Psoas muscle (tissue), 8 donors: ENCODE results near the gene NMNAT1. TPM values are rescaled to one million over a fixed set of nuclear protein-coding genes. Genes with fewer than 3 reads are reported as not detected.
"Not testable (repeated sequence)": the region's sequence is repeated elsewhere in the genome, so short reads cannot be mapped to it uniquely, and the experiment has no call there.

Source experiments
- ATAC-seq, 4 donors: fragments of 200-7000 bp; cut with Tn5 transposase; one replicate each; pipeline ENCODE4 v1.9.1; 2020; ENCODE audit warnings: moderate library complexity in 3 of 4, mild to moderate bottlenecking in 2 of 4
- DNase-seq, 2 donors: peaks; one replicate each; pipeline ENCODE4 v3.0.0-alpha.2; 2020
- H3K27ac ChIP-seq: fragments of 200-600 bp; one replicate; pipeline ENCODE4 v1.8.0; 2022
- H3K27me3 ChIP-seq, 3 donors: fragments of 200-600 bp in 1 of 3; one replicate each; pipeline versions ENCODE4 v1.6.1 to v1.8.0; 2013 to 2022; ENCODE audit warnings: low read length in 2 of 3, mild to moderate bottlenecking in 2 of 3, moderate library complexity in 1 of 3; ENCODE audit not compliant: insufficient read depth in 3 of 3
- H3K36me3 ChIP-seq, 2 donors: fragments of 200-600 bp in 1 of 2; one replicate each; pipeline versions ENCODE4 v1.6.1 to v1.8.0; 2013 to 2022; ENCODE audit warnings: low read depth in 1 of 2, mild to moderate bottlenecking in 1 of 2, moderate library complexity in 1 of 2; ENCODE audit not compliant: insufficient read depth in 1 of 2
- H3K4me1 ChIP-seq: fragments of 200-600 bp; one replicate; pipeline ENCODE4 v1.8.0; 2022
- H3K4me3 ChIP-seq: fragments of 200-600 bp; one replicate; pipeline ENCODE4 v1.8.0; 2022; ENCODE audit warnings: mild to moderate bottlenecking
- H3K9me3 ChIP-seq: fragments of 200-600 bp; one replicate; pipeline ENCODE4 v1.8.0; 2022
- WGBS, 3 donors: extraction: QIAGEN DNeasy Blood & Tissue Kit; methylation state at CpG; one replicate each; pipeline versions ENCODE4 v1.1.6 to v1.1.7; 2013; 5-methylcytosine and 5-hydroxymethylcytosine counted together
- intact Hi-C, 2 donors: fragments of 100-400 bp; cut with DNase I; formaldehyde crosslinking; loops; one replicate each; pipeline versions ENCODE4 v1.11.0 to v1.14.2; 2022
- polyA plus RNA-seq, 3 donors: library from polyadenylated mRNA; stranded (reverse); fragments of 200-250 nt; gene quantifications; one replicate each; pipeline ENCODE4 v1.2.3, GENCODE V29; 2013
- total RNA-seq, 4 donors: library from RNA; stranded (reverse); fragmentation: NEBNext Ultra II Directional in 2 of 4; extraction: Animal tissue kit (Norgen Biotek cat#: 25700) in 2 of 4; gene quantifications; one replicate each; pipeline versions ENCODE4 v1.2.1 to v1.2.4, GENCODE V29; 2021 to 2023
- TF ChIP-seq, protein P1 (sequence below): fragments of 200-600 bp; IDR thresholded peaks from one replicate; pipeline ENCODE4 v1.8.0; 2022; ENCODE audit warnings: antibody characterized with exemption
- donor health status: healthy with polysubstance abuse.
- donor health status: DM: no; HTN: no; CAD: no; lungs with moderate emphysema.
- donor health status: Bipolar disorder and iron deficiency.
- donor health status: healthy.
- donor health status: DM: yes; HTN: yes; CAD: no.
- donor health status: DM: no; HTN: no; CAD: no.
- donor health status: DM: no; HTN: no; CAD: no.
- donor health status: DM: yes; HTN: yes; CAD: no.

NMNAT1 gene
- total and polyA plus RNA-seq, 7 donors, result 6.9 to 18.2 (median 13.0) TPM

DNA sequence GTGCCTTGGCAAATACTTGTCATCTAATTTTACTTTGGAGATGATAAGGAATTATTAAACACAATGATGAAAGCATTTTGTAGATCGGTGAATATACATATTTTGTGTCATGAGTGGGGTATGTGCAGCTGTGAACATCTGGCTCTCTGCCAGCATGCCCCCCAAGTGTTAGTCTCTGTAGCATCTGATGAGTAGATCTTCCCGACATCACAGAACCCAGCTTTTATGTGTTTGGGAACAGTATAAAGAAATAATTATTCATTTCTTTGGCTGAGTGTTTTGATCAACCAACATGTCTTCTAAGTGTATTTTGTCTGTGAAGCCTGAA lies 28.7 kb upstream of the NMNAT1 start:
- intact Hi-C loops, result loop anchor here in 1 of 2 donors (5.0 kb wide), 1 partner anchor 37 kb away; no protein-coding TSS in a partner anchor
- H3K4me3 ChIP-seq, result no peak overlapping the region
- peaks cover 5% of the 10 kb centered on the region for H3K4me1 ChIP-seq
- H3K27ac ChIP-seq, result no peak overlapping the region
- no peaks in the 10 kb centered on the region for H3K36me3 ChIP-seq
- H3K27me3 ChIP-seq, result no peaks in the 10 kb centered on the region
- TF ChIP-seq, protein P1, sequence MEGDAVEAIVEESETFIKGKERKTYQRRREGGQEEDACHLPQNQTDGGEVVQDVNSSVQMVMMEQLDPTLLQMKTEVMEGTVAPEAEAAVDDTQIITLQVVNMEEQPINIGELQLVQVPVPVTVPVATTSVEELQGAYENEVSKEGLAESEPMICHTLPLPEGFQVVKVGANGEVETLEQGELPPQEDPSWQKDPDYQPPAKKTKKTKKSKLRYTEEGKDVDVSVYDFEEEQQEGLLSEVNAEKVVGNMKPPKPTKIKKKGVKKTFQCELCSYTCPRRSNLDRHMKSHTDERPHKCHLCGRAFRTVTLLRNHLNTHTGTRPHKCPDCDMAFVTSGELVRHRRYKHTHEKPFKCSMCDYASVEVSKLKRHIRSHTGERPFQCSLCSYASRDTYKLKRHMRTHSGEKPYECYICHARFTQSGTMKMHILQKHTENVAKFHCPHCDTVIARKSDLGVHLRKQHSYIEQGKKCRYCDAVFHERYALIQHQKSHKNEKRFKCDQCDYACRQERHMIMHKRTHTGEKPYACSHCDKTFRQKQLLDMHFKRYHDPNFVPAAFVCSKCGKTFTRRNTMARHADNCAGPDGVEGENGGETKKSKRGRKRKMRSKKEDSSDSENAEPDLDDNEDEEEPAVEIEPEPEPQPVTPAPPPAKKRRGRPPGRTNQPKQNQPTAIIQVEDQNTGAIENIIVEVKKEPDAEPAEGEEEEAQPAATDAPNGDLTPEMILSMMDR, result no peak
- 40 to 57% (median 48%) methylated on average over 2 of the region's 2 CpGs for WGBS, 3 donors
- no peak for ATAC-seq
- no peaks in the 10 kb centered on the region for H3K9me3 ChIP-seq
- no peak for DNase-seq

DNA sequence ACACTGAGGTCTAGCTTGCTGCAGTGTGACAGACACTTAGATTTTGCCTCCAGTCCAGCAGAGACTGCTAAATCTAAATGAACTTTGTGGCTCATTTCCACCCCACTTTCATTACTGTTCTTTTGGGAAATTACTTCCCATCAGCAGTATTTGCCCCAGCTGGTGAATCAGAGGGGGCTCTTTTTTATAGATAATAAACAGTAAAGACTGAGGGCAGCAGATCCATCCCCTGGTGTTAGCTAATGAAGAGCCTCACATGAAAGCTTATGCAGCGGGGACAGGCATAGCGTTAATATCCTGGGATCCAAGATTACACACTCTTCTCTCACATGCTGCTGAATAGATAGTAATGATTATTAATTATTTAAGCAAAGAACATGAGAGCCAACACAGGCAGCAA lies 26.8 kb upstream of the NMNAT1 start:
- no peak overlapping the region for H3K27ac ChIP-seq
- 87 to 90% (median 88%) methylated on average over 2 of the region's 2 CpGs for WGBS, 3 donors
- peaks cover under 1% of the 10 kb centered on the region for H3K4me1 ChIP-seq
- intact Hi-C loops, result no loop called here
- TF ChIP-seq, protein P1, result no peak
- ATAC-seq, result no peak
- H3K9me3 ChIP-seq, result no peaks in the 10 kb centered on the region
- DNase-seq, result no peak
- no peak overlapping the region for H3K4me3 ChIP-seq
- no peaks in the 10 kb centered on the region for H3K27me3 ChIP-seq
- H3K36me3 ChIP-seq, result no peaks in the 10 kb centered on the region

DNA sequence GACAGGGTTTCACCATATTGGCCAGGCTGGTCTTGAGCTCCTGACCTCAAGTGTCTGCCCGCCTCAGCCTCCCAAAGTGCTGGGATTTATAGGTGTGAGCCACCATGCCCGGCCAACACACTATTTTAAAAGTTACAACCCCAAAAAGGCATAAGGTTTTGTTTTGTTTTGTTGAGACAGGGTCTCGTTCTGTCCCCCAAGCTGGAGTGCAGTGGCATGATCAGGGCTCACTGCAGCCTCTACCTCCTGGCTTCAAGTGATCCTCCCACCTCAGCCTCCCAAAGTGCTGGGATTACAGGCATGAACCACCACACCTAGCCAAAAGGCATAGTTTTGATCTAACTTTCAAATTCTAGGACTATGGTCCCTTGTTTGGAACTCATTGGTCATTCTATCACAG lies 25.8 kb upstream of the NMNAT1 start:
- WGBS, 3 donors, result 86 to 91% (median 88%) methylated on average over 3 of the region's 3 CpGs

DNA sequence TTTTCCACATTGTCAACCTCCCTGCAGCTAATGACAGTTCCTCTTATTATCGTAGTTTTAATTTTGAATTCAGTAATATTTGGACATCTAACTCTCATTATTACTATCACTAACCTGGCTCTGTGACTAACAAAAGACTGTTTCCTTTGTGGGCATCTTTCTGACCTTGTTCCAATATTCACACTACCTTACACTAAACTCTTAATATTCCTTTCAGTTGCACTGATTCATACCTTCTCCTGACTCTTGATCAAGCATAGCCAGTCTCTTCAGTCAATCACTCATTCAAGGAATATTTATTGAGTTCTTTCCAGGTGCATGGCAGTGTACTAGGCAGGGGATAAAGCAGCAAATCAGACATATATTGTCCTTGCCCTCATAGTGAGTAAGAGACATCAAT lies 25.4 kb upstream of the NMNAT1 start:
- H3K27ac ChIP-seq, result no peak overlapping the region
- WGBS, 3 donors, result 87 to 92% (median 92%) methylated on average over 1 of the region's 1 CpG
- no peaks in the 10 kb centered on the region for H3K27me3 ChIP-seq
- ATAC-seq (no peak), DNase-seq (no peak)
- H3K4me3 ChIP-seq, result no peak overlapping the region
- H3K4me1 ChIP-seq, result no peaks in the 10 kb centered on the region
- no peaks in the 10 kb centered on the region for H3K36me3 ChIP-seq
- intact Hi-C loops, result no loop called here
- no peaks in the 10 kb centered on the region for H3K9me3 ChIP-seq
- TF ChIP-seq, protein P1, result no peak

More for the DNA sequence above, 25.8 kb upstream of the NMNAT1 start:
- DNase-seq, H3K4me3 ChIP-seq, H3K27ac ChIP-seq, ATAC-seq, H3K36me3 ChIP-seq, H3K27me3 ChIP-seq, H3K4me1 ChIP-seq, intact Hi-C loops, H3K9me3 ChIP-seq: not testable (repeated sequence)

DNA sequence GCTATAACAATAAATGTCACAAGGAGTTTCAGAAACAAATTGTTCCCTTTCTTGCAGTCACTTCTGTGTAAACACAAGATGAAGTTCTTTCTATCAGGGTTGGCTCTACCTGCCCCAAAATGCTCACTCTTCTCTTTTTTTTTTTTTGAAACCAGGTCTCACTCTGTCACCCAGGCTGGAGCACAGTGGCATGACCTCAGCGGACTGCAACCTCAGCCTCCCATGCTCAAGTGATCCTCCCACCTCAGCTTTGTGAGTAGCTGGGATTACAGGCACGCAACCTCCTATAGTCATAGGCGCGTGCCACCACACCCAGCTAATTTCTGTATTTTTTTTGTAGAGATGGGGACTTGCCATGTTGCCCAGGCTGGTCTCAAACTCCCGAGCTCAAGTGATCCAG lies 22.7 kb upstream of the NMNAT1 start:
- intact Hi-C loops, result no loop called here
- Histone ChIP-seq H3K27ac (no peak overlapping the region), H3K4me3 (no peak overlapping the region), H3K27me3 (no peaks in the 10 kb centered on the region), H3K4me1 (no peaks in the 10 kb centered on the region), H3K36me3 (no peaks in the 10 kb centered on the region), H3K9me3 (no peaks in the 10 kb centered on the region)
- TF ChIP-seq, protein P1, result no peak
- no peak for ATAC-seq
- DNase-seq, result no peak
- 87 to 92% (median 89%) methylated on average over 5 of the region's 5 CpGs for WGBS, 3 donors
